Left cardiac atrium (tissue), 4 donors: Measurements from ENCODE around the gene HGF. TPM values are rescaled to one million over a fixed set of nuclear protein-coding genes. Genes with fewer than 3 reads are reported as not detected.
"Not testable (repeated sequence)": the region's sequence is repeated elsewhere in the genome, so short reads cannot be mapped to it uniquely, and the experiment has no call there.

Source experiments
- ATAC-seq, 2 donors: fragments of 200-7000 bp; cut with Tn5 transposase; one replicate each; pipeline ENCODE4 v1.9.1; 2020; ENCODE audit warnings: mild to moderate bottlenecking in 2 of 2, moderate library complexity in 2 of 2
- DNase-seq: peaks from one replicate; pipeline ENCODE4 v3.0.0-alpha.2; 2020
- intact Hi-C, 2 donors: fragments of 100-400 bp; cut with DNase I; formaldehyde crosslinking; loops; one replicate each; pipeline versions ENCODE4 v1.14.1 to v1.15.1; 2022 to 2023
- total RNA-seq, 2 donors: library from RNA; stranded (reverse); fragmentation: NEBNext Ultra II Directional; extraction: Animal tissue kit (Norgen Biotek cat#: 25700); gene quantifications; one replicate each; pipeline ENCODE4 v1.2.1, GENCODE V29; 2021
- donor health status: DM: no; HTN: yes; CAD: no.
- donor health status: DM: no; HTN: yes; CAD: no; lungs with severe emphysema.
- donor health status: DM: yes; HTN: yes; CAD: no.
- donor health status: Dilated cardiomyopathy.

HGF gene
- total RNA-seq, 2 donors from 2014 or later: 5.6 to 6.0 TPM

DNA sequence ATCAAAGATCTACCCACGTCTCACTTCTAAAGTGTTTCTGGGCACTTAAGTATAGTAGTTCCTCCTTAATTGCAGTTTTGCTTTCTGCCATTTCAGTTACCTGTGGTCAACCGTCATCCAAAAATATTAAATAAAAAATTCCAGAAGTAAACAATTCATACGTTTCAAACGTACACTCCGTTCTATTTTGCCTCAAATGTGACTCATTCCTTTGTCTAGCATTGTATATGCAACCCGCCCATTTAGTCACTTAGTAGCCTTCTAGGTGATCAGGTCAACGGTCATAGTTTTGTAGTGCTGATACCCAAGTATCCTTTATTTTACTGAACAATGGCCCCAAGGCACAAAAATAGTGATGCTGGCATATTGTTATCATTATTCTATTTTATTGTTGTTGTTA is 33.8 kb downstream of the HGF start:
- ATAC-seq (no peak), DNase-seq (no peak)
- intact Hi-C loops: no loop called here

DNA sequence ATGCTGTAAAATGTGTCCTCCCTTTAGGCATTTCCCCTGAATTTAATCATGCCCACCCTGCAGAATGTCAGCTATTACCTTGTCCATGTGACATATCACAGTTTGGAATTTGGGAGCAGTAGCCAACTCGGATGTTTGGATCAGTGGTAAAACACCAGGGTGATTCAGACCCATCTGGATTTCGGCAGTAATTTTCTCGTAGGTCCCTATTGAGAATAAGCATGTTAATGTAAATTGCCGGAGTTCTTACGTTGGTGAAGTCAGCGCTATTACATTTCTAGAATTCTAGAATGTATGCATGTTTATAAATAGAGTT is 44.1 kb downstream of the HGF start:
- no peak for DNase-seq
- no peak for ATAC-seq
- intact Hi-C loops: no loop called here

DNA sequence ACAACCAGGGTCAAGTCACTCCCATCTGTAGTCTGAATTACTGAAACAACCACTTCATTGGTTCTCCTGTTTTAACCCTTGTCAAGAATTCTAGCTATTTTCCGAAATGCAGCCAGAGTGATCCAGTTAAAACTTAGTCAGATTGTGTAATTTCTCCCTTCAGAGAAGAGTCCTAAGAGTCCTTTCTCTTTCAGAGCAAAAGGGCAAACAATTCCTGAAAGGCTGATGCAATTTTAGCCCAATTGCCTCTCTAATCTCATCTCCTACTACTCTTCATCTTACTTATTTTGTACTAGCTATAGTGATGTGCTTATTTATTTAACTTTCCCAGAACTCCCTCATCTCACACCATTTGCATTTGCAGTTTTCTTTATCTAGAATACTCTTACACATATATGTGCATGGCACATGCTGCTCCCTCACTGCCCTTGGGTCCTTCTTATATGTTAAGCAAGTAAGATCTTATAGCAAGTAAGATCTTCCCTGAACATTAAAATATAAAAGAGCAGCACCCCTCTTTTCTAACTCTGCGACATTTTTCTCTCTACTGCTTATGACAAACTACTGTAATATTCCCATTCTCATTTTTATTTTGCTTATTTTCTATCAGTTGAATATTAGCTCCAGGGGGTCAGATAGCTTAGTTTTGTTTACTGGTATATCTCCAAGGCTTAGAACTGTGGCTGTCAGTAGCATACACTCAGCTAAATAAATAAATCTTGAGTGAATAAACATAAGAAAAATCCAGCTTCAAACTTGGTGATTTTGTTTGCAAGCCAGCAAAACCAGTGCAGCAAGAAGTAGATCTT is 44.6 kb downstream of the HGF start:
- intact Hi-C loops: no loop called here

DNA sequence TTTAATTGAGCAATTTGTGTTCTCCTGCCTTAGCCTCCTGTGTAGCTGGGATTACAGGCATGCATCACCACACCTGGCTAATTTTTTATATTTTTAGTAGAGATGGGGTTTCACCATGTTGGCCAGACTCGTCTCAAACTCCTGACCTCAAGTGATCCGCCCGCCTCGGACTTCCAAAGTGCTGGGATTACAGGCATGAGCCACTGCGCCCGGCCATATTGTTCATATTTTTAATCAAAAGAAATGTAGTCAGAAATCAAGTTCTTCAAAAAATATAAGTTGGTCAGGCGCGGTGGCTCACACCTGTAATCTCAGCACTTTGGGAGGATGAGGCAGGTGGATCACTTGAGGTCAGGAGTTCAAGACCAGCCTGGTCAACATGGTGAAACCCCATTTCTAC is 47.6 kb downstream of the HGF start:
- intact Hi-C loops, ATAC-seq, DNase-seq: not testable (repeated sequence)

More for the DNA sequence above, 44.6 kb downstream of the HGF start:
- no peak for ATAC-seq
- no peak for DNase-seq

DNA sequence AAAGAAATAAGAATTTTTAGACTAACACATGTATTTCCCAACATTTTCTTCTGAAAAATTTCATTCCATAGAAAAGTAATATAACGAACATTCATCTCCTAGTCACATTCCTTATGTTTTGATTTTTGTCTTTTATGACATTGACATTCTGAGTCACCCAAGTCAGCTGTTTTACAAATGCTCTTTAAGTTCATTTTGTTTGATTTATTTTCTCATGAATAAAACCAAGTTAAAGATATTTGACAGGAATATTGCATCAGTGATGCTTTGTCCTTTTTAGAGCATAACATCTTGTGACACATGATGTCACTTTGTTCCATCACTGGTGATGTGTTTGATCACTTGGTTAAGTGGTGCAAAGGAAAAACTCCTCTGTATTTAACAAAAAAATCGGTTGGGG is 48.4 kb downstream of the HGF start:
- intact Hi-C loops: no loop called here
- no peak for ATAC-seq

DNA sequence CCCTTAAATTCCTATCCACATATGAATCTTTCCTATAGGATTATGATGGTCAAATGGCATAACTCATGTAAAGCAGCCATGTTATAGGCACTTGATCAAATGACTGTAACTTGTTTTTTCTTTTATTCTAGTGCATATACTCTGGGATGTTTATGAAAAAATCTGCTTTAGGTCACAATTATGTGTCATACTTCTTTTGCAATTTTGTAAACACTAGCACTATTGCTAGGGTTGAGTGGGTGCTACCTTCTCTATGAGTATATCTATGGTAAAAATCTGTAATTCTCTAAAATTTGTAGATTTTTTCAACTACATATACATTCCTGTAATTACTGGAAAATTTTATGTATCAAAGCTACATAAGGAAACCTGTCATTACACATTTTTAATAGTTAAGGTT is 50.0 kb downstream of the HGF start:
- ATAC-seq: no peak
- intact Hi-C loops: loop anchor here in 1 of 2 donors (10.0 kb wide), 1 partner anchor 215 kb away; no protein-coding TSS in a partner anchor

More for the DNA sequence above, 48.4 kb downstream of the HGF start:
- no peak for DNase-seq

DNA sequence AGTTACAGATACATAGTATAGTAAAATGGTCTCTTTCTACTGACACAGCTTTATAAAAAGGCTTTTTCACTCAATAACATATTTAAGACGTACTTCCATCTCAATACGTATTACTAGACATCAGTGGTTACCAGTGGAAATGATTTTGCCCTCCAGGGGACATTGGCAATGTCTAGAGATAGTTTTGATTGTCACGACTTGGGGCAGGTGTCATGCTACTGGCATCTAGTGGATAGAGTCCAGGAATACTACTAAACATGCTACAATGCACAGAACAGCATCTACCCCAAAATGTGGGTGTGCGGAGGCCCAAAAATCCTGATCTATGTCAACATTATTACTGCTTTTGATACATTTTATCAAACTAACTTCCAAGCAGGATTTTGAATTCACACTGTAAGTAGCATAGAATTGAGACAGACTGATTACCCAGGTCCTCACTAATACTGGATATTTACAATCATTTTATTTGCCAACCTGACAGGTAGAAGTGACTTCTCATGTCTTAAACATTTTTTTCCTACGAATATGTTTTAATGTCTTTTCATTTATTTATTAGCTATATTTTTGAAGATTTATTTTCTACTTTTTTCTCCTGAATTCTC is 53.8 kb downstream of the HGF start:
- intact Hi-C loops: loop anchor here in 1 of 2 donors (10.0 kb wide), 1 partner anchor 211 kb away; no protein-coding TSS in a partner anchor
- ATAC-seq: no peak
- DNase-seq: no peak

More for the DNA sequence above, 50.0 kb downstream of the HGF start:
- DNase-seq: no peak

DNA sequence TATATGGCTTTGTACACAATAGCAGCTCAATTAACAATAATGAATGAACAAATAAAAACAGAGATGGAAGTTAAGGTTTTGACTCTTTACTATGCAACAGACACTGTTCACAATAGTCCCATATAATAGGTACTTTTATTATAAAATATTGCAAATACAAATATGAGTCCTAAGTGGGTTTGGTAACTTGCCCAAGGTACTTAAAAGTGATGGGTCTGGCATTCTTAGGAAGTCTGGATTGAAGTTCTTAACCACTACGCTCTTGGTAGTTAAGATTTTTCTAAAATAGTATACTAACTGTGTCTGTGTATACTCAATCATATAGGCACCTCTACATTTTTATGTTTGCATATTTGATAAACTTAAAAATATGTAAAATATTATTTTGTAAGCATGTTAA is 55.5 kb downstream of the HGF start:
- intact Hi-C loops: loop anchor here in 1 of 2 donors (10.0 kb wide), 1 partner anchor 210 kb away; no protein-coding TSS in a partner anchor
- DNase-seq: no peak
- no peak for ATAC-seq

DNA sequence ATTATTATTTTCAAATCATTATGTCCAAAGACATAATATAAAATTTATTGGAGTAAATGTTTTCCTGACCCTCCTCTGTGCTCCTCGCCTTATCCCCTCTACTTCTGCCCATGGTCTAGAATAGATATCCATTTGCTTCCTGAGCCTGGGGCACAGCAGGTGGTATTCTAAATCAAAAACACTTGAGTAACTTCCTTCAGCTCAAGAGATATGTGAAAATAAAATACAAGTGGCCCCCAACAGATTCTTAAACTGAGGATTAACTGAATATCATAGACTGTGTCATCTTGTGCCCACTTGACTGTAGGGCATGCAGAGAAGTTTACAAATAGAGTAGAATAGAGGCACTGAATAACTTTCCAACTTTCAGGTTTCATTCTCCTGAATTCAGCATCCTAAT is 59.1 kb downstream of the HGF start:
- no peak for ATAC-seq
- DNase-seq: no peak
- intact Hi-C loops: loop anchor here in 1 of 2 donors (10.0 kb wide), 1 partner anchor 206 kb away; no protein-coding TSS in a partner anchor

DNA sequence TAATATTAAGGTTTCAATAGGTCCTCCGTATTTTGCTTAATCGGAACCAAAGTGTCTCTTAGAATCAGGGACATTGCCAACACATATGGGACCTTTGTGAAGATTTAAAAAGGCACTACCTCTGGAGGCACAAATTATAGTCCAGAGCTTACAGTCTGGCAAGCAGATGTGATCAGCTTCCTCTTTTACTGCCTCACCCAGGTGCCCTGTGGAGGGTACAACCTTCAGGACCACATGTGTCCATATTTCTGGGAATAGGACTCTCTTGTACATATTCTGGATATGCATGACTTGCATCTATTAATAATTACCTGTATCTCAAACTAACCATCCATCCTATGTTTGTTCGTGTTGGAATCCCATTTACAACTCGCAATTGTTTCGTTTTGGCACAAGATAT is 60.0 kb downstream of the HGF start:
- intact Hi-C loops: loop anchor here in 1 of 2 donors (10.0 kb wide), 1 partner anchor 205 kb away; no protein-coding TSS in a partner anchor
- ATAC-seq: no peak

DNA sequence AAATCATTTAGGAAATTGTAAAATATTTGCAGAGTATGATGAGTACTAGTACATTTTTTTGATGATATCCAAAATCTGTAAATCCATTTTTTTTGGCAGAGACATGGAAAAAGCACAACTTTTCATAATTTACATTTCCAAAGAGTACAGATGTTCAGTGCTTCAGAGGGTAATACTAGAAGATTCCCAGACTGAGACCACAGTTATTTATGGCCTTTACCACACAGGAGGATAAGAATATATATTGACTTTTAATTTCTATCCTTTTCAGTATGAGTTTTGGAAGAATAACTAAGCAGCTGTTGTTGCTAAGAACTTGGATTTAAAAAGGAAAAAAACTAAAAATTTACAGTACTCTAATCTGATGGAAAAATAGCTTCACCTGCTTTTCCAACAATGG is 61.9 kb downstream of the HGF start:
- intact Hi-C loops: no loop called here
- ATAC-seq (no peak), DNase-seq (no peak)

More for the DNA sequence above, 60.0 kb downstream of the HGF start:
- no peak for DNase-seq

DNA sequence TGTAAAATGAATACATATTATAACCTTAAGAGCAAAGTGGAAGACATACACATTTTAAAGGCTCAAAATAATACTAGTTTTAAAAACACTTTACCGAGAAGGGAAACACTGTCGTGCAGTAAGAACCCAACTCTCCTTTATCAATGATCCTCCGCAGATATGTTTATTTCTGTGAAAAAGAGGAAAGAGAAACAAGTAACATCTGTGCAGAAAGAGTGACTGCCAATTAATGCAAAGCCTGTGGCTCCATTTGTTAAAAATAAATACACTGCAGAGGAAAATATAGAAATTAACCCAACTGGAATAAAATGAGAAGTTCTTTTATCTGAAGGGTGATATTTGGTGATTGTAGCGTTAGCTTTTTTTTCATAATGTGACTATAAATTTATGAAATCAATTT is 62.7 kb downstream of the HGF start:
- ATAC-seq: no peak
- intact Hi-C loops: no loop called here
- DNase-seq: no peak

DNA sequence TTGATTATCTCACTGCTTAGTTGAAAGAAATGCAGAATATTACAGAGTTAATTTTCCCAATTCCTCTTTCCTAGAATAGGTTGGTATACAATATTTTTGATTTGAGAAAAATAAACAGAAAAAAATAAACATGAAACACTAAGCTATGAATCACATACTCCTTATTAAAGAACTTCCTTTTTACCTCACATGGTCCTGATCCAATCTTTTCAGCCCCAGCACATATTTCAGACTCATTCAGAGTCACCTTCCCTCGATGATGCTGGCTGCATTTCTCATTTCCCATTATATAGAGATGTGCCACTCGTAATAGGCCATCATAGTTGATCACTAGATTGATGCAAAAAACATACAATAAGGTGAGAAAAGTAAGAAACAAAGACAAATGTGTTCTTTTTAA is 64.6 kb downstream of the HGF start:
- intact Hi-C loops: no loop called here
- ATAC-seq (no peak), DNase-seq (no peak)

DNA sequence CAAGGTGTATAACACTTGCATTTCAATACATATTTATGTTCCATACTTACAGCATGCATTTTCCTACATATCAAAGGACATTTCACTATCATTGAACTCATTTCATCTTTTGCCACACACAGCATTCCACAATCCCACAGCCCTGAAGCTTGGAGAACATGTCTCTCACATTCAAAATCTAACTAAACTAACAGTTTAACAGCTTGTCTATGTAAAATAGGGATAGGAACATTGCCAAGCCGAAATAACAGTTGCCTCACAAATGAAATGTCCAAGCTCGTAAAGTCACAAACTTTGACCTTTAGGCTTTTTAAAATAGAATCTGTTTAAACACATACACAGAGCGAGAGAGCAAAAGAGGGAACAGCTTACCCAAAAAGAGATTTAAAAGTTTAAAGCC is 65.3 kb downstream of the HGF start:
- DNase-seq: no peak
- no peak for ATAC-seq
- intact Hi-C loops: no loop called here

DNA sequence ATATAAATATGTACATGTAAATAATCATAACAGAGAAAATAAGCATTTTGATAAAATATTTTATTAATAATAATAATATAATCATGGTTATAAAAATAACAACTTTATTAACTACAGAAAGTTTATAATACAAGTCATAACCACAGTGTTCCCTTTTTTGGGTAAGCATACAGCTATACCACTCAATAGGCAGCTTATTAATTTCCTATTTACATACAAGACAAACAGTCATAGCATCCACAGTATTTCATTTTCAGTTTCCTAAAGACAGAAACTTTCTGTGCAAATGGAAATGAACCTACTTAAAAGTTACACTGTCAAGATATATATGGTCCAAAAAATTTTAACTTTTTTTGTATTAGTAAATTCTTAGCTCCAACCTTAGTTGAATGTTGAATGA is 70.9 kb downstream of the HGF start:
- intact Hi-C loops: no loop called here
- no peak for DNase-seq
- no peak for ATAC-seq

DNA sequence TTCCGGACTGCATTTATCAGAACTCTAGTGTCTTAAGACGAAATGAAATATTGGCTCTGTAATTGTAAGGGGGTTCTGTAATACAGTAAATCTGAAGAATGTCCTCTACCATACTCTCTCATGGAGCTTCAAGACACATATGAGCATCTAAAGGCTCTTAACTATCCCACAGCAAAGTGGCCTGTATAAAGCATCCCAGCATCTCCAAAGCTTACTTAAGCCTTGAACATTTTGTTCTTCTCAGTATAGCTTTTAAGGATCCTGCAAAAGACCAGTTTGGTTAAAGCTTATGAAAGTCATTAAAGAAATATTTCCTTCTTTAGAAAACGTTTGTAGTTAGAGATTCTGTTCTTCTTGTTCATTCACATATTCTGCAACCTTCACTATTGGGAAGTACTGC is 75.1 kb downstream of the HGF start:
- DNase-seq (no peak), ATAC-seq (no peak)
- intact Hi-C loops: no loop called here

DNA sequence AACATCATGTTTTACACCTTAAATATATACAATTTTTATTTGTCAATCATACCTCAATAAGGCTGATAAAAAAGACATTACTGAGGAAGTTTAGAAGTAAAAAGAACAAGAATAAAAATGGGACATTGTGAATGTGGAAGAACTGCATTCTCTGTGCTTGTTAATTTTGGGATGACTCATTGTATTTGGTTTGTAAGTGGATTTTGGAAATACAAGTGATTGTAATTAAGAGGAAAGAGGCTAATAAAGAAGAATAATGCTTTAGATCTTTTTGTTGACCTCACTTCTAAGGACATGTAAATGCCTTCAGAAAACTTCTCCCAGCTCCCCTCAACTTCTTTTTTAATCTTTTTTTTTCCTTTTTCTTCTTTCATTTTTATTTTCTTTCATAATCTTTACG is 76.0 kb downstream of the HGF start:
- no peak for DNase-seq
- no peak for ATAC-seq
- intact Hi-C loops: no loop called here

DNA sequence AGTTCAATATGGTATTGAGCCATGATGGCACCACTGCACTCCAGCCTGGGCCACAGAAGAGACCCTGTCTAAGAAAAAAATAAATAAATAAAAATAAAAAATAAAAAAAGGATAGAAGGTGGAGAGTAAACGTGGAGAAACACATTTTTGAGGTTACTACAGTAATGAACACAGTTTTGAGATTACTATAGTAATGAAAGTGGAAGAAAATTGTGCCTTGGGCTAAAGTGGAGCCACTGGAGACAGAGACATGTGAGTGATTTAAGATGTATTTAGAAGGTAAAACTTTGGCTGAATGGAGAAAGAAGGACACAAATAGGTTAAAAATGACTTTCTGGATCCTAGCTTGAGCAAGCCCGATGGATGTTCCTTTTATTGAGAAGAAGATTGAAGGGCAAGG is 76.8 kb downstream of the HGF start:
- DNase-seq (no peak), ATAC-seq (no peak)
- intact Hi-C loops: no loop called here

DNA sequence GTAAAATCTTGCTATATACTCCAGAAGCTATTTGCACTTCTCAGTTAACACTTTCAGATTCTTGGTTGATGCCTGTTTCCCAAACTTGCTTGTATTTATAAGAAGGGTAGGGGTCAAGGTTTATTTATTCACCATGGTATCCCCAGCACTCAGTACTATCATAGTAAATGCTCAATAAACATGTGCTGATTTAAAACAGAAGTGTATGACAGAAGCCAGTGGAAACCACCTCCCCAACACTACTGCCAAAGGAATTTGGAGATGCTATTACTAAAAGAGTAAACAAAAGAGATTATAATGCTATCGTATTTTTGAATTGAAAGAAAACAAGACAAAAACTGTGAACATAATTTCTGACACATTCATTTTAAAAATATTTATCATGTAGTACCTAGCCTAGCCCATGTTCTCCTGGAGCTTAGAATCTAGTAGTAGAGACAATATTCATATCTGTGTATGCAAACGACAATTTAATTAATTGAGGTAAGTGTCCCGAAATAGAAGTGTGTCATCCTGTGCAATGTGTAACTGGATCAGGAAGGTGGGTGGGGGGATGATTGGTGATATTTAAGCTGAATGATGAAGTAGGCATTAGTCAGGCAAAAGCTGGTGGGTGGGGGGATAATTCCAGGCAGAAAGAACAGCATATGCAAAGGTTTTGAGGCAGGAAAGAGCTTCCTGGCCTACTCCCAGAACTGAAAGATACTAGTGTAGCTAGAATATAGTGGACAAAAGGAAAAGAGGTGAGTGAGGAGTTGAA is 77.5 kb downstream of the HGF start:
- no peak for ATAC-seq
- intact Hi-C loops: no loop called here
- DNase-seq: no peak

DNA sequence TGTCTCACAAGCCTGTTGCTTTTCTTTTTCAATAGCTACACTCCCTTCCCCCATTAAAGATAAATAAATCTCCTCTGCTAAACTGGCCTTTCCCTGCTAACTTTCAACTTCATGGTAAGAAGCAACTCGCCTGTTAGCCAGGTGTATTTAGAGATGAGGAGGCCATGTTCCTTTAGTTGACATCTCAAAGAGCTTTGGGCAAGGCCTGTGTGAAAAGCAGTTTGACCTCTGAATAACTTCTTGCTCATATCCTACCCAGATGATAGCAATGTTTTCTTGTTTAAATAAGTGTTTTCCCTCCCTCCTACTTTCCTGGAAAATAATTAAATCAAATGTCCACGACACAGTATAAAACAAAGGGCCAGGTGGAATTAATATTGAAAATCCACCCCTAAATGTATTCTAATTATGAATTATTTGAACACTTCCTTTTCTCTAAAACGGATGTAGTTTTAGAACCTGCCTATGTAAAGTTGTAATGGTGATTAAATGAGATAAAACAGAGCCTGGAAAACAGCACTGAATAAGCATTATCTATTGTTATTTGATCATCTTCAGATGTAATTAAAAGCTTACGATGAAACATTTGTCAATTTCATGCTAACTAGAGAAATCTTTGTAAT is 78.5 kb downstream of the HGF start:
- no peak for DNase-seq
- intact Hi-C loops: no loop called here
- no peak for ATAC-seq
